ENCODE measurements around the gene TPO.

TPO gene

GRCh38 chr2:1501038-1501851, 88.0 kb downstream of the TPO start:
- H3K36me3 ChIP-seq (ENCODE audit: control insufficient read depth, insufficient read depth, low read length) = no peaks in the 10 kb centered on the region
- no peak overlapping the region for H3K27ac ChIP-seq
- H3K9ac ChIP-seq = no peak overlapping the region
- no peaks in the 10 kb centered on the region for H3K79me2 ChIP-seq
- no peak overlapping the region for H2AFZ ChIP-seq
- H3K4me3 ChIP-seq (ENCODE audit: low read depth, low read length) = no peak overlapping the region
- H3K9me3 ChIP-seq (ENCODE audit: control insufficient read depth, low read length) = no peaks in the 10 kb centered on the region
- no peak for TF ChIP-seq CTCF (IDR thresholded peaks at IDR 0.05)
- H3K4me2 ChIP-seq (ENCODE audit: low read length) = no peak overlapping the region
- no peaks in the 10 kb centered on the region for H3K4me1 ChIP-seq
- no peaks in the 10 kb centered on the region for H3K27me3 ChIP-seq (ENCODE audit: control insufficient read depth, insufficient read depth, low read length)

- Histone ChIP-seq H3K9ac (no peak overlapping the region), H3K27ac (no peak overlapping the region), H3K27me3 (ENCODE audit: control insufficient read depth, insufficient read depth, low read length) (no peaks in the 10 kb centered on the region), H3K9me3 (ENCODE audit: control insufficient read depth, low read length) (no peaks in the 10 kb centered on the region), H3K36me3 (ENCODE audit: control insufficient read depth, insufficient read depth, low read length) (no peaks in the 10 kb centered on the region), H2AFZ (no peak overlapping the region), H3K4me1 (no peaks in the 10 kb centered on the region), H3K79me2 (no peaks in the 10 kb centered on the region), H3K4me2 (ENCODE audit: low read length) (no peak overlapping the region), H3K4me3 (ENCODE audit: low read depth, low read length) (no peak overlapping the region)
- TF ChIP-seq CTCF (IDR thresholded peaks at IDR 0.05) = no peak
Measured at GRCh38 chr2:1501991-1502390, 88.7 kb downstream of the TPO start.

GRCh38 chr2:1502891-1503304, 89.6 kb downstream of the TPO start:
- H3K4me3 ChIP-seq (ENCODE audit: low read depth, low read length) = no peak overlapping the region
- H3K79me2 ChIP-seq = no peaks in the 10 kb centered on the region
- TF ChIP-seq CTCF (IDR thresholded peaks at IDR 0.05) = no peak
- no peaks in the 10 kb centered on the region for H3K27me3 ChIP-seq (ENCODE audit: control insufficient read depth, insufficient read depth, low read length)
- H3K9ac ChIP-seq = no peak overlapping the region
- no peaks in the 10 kb centered on the region for H3K4me1 ChIP-seq
- H3K9me3 ChIP-seq (ENCODE audit: control insufficient read depth, low read length) = no peaks in the 10 kb centered on the region
- no peak overlapping the region for H2AFZ ChIP-seq
- H3K4me2 ChIP-seq (ENCODE audit: low read length) = no peak overlapping the region
- no peak overlapping the region for H3K27ac ChIP-seq
- no peaks in the 10 kb centered on the region for H3K36me3 ChIP-seq (ENCODE audit: control insufficient read depth, insufficient read depth, low read length)

GRCh38 chr2:1503471-1504310, 90.4 kb downstream of the TPO start:
- H3K36me3 ChIP-seq (ENCODE audit: control insufficient read depth, insufficient read depth, low read length) = no peaks in the 10 kb centered on the region
- H3K79me2 ChIP-seq = no peaks in the 10 kb centered on the region
- no peaks in the 10 kb centered on the region for H3K9me3 ChIP-seq (ENCODE audit: control insufficient read depth, low read length)
- no peaks in the 10 kb centered on the region for H3K27me3 ChIP-seq (ENCODE audit: control insufficient read depth, insufficient read depth, low read length)
- no peak overlapping the region for H3K27ac ChIP-seq
- H2AFZ ChIP-seq = no peak overlapping the region
- no peak for TF ChIP-seq CTCF (IDR thresholded peaks at IDR 0.05)
- H3K4me3 ChIP-seq (ENCODE audit: low read depth, low read length) = no peak overlapping the region
- H3K4me1 ChIP-seq = no peaks in the 10 kb centered on the region
- H3K9ac ChIP-seq = no peak overlapping the region
- H3K4me2 ChIP-seq (ENCODE audit: low read length) = no peak overlapping the region

All from parathyroid adenoma (tissue), 2 donors.